Rectal smooth muscle tissue (tissue), 1 donor: ENCODE measurements around the gene PHACTR1.

Experiments used
- H3K27ac ChIP-seq: one replicate; pipeline ENCODE4 v1.7.0; 2013; ENCODE audit warnings: low read depth, low read length, inconsistent platforms
- H3K27me3 ChIP-seq: one replicate; pipeline ENCODE4 v1.7.0; 2013; ENCODE audit warnings: low read length; ENCODE audit not compliant: control insufficient read depth, insufficient read depth
- H3K36me3 ChIP-seq: one replicate; pipeline ENCODE4 v1.7.0; 2013; ENCODE audit warnings: low read length; ENCODE audit not compliant: control insufficient read depth, insufficient read depth
- H3K4me1 ChIP-seq: one replicate; pipeline ENCODE4 v1.7.0; 2013; ENCODE audit warnings: low read length; ENCODE audit not compliant: control insufficient read depth, insufficient read depth
- H3K4me3 ChIP-seq: one replicate; pipeline ENCODE4 v1.7.0; 2013; ENCODE audit warnings: low read length
- H3K9ac ChIP-seq: one replicate; pipeline ENCODE4 v1.7.0; 2013; ENCODE audit warnings: low read length

Gene PHACTR1

GRCh38 chr6:13000537-13000936, 284.0 kb downstream of the PHACTR1 start:
- no peaks in the 10 kb centered on the region for H3K4me1 ChIP-seq
- H3K27ac ChIP-seq = no peak overlapping the region
- H3K9ac ChIP-seq = no peak overlapping the region
- H3K4me3 ChIP-seq = no peak overlapping the region
- no peaks in the 10 kb centered on the region for H3K36me3 ChIP-seq
- H3K27me3 ChIP-seq = no peaks in the 10 kb centered on the region

DNA sequence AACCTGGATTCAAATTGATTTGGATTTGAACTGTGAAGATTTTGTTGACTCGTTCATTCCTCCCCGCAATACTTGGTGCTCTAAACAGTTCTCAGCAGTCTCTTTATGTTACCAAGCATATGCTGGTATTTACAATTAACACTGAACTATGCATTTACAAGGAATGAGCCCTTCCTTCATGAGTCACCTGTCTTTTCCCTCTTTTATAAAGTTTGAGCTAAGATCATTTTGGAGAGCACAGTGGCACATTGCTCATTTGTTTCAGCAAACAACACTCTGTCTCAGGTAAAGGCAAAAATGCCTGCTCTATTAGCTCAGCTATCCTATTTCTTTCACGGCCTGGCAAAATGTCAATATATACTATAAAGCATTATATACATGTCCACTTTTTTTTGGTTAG, 285.4 kb downstream of the PHACTR1 start:
- H3K9ac ChIP-seq = no peak overlapping the region
- H3K36me3 ChIP-seq = no peaks in the 10 kb centered on the region
- no peak overlapping the region for H3K27ac ChIP-seq
- no peak overlapping the region for H3K4me3 ChIP-seq
- no peaks in the 10 kb centered on the region for H3K27me3 ChIP-seq
- H3K4me1 ChIP-seq = no peaks in the 10 kb centered on the region

DNA sequence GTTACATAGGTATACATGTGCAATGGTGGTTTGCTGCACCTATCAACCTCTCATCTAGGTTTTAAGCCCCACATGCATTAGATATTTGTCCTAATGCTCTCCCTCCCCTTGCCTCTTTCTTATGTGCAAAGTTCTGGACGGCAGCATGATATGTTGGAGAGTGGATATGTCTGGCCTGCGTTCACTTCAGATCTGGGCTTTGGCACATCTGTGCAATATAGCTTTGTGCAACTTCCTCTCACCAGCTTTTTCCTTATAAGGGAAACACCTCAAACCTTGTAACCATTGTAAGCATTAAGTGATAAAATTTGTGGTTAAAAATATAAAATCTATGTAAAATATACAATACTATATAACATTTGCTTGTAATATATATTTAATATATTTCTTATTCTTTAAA, 288.0 kb downstream of the PHACTR1 start:
- no peaks in the 10 kb centered on the region for H3K27me3 ChIP-seq
- H3K4me1 ChIP-seq = no peaks in the 10 kb centered on the region
- no peaks in the 10 kb centered on the region for H3K36me3 ChIP-seq
- H3K9ac ChIP-seq = no peak overlapping the region
- no peak overlapping the region for H3K27ac ChIP-seq
- H3K4me3 ChIP-seq = no peak overlapping the region

DNA sequence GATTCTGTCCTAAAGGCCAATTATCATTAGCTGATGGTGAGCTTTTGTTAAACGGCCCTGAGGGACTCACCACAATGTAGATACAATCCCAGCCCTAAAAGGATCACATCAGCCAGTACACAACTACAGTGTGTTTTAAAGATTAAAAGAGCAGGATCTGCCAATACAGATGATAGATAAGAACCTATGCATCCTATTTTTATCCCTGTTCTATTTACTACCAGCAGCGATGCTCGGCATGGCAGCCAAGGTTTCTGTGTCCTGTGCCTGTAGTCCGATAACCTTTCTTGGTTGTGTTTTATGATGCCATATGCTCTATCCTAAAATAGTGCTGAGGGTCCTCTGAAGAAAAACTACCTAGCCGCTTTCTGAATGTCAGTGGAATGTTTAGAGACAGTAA, 289.4 kb downstream of the PHACTR1 start:
- no peak overlapping the region for H3K4me3 ChIP-seq
- H3K27ac ChIP-seq = no peak overlapping the region
- no peaks in the 10 kb centered on the region for H3K27me3 ChIP-seq
- no peaks in the 10 kb centered on the region for H3K36me3 ChIP-seq
- no peak overlapping the region for H3K9ac ChIP-seq
- H3K4me1 ChIP-seq = no peaks in the 10 kb centered on the region

- no peaks in the 10 kb centered on the region for H3K4me1 ChIP-seq
- no peaks in the 10 kb centered on the region for H3K36me3 ChIP-seq
- H3K9ac ChIP-seq = no peak overlapping the region
- no peak overlapping the region for H3K27ac ChIP-seq
- no peaks in the 10 kb centered on the region for H3K27me3 ChIP-seq
- H3K4me3 ChIP-seq = no peak overlapping the region
These were observed 290.2 kb downstream of the PHACTR1 start for GRCh38 chr6:13006578-13007300.

DNA sequence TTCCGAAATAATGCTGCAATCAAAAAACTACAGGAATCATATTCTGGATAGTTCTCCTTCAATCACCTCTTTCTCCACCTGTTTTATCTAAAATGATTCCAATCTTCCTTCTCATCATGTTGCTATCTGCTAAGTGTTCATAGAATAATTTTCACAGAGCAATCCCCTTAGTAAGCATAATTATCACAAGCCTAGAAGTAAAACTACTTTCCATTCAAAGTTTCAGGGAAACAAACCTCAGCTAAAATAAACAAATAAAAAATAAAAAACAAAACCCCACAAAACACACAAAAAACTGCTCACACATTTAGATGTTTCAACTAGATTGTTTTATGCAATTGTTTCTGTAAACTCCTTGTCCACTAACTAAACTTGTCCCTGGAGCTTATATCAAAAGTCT, 291.2 kb downstream of the PHACTR1 start:
- Histone ChIP-seq H3K36me3 (no peaks in the 10 kb centered on the region), H3K4me1 (no peaks in the 10 kb centered on the region), H3K9ac (no peak overlapping the region), H3K27me3 (no peaks in the 10 kb centered on the region), H3K27ac (no peak overlapping the region), H3K4me3 (no peak overlapping the region)

DNA sequence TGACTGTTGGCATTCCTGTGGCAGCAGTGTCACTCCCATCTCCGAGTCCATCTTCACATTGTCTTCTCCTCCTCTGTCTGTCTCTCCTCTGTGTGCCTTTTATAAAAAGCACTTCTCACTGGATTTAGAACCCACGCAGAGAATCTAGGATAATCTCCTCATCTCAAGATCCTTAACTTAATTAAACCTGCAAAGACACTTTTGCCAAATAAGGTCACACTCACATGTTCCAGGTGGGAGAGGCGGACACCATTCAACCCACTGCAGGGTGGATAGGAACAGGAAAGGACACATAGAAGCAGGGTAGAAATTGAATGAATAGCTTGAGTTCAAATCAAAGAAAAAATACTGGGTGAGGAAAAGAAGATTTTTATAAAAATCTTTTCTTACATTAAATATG, 292.5 kb downstream of the PHACTR1 start:
- Histone ChIP-seq H3K4me3 (no peak overlapping the region), H3K36me3 (no peaks in the 10 kb centered on the region), H3K4me1 (no peaks in the 10 kb centered on the region), H3K9ac (no peak overlapping the region), H3K27ac (no peak overlapping the region), H3K27me3 (peaks cover 5% of the 10 kb centered on the region)

DNA sequence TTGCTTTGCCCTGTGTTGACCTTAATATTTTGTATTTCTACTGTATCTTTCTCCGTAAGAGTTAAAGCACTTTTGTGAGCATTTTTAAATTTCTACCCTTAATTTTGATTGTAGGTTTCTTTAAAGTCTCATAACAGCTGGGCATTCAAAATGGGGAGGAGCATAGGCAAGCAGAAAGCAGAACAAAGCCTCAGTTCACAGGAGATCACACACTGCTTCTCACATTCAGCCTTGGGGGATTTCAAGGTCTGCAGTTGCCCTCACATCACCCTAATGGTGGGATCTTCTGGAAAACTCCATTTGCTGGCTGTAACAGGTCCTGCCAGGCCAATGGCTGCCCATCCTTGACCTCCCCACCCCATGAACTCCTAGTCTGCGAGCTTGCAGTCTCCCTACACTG, 292.9 kb downstream of the PHACTR1 start:
- H3K4me1 ChIP-seq = no peaks in the 10 kb centered on the region
- H3K4me3 ChIP-seq = no peak overlapping the region
- H3K27me3 ChIP-seq = peaks cover 5% of the 10 kb centered on the region
- H3K9ac ChIP-seq = no peak overlapping the region
- no peak overlapping the region for H3K27ac ChIP-seq
- H3K36me3 ChIP-seq = no peaks in the 10 kb centered on the region

DNA sequence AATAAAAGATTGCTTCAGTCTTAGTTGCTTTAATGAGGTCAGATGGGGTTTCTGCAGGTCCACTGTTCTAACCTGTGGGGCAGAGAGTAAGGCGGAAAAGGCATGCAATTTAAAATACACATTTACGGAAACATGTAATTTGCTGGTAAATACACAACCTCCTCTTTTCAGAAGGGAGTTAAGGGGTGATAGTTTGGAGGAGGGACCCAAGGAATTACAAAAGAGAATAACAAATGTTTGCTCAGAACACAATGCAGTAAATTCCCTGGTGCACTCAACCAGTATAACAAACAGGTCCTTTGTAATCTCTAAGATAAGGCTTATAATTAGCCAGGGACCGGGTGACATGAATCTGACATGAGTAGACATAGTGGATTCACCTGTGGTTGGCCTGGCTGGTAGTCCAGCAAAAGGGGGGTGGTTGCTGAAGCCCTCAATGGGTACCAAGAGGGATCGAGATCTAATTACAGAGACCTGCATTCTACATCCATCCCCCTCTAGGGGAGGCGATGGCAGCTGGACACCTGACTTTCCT, 295.1 kb downstream of the PHACTR1 start:
- H3K9ac ChIP-seq = no peak overlapping the region
- no peaks in the 10 kb centered on the region for H3K4me1 ChIP-seq
- H3K27ac ChIP-seq = no peak overlapping the region
- H3K27me3 ChIP-seq = peaks cover 5% of the 10 kb centered on the region
- no peaks in the 10 kb centered on the region for H3K36me3 ChIP-seq
- H3K4me3 ChIP-seq = no peak overlapping the region

- no peak overlapping the region for H3K9ac ChIP-seq
- H3K27ac ChIP-seq = no peak overlapping the region
- H3K27me3 ChIP-seq = peaks cover 5% of the 10 kb centered on the region
- H3K4me3 ChIP-seq = no peak overlapping the region
- no peaks in the 10 kb centered on the region for H3K36me3 ChIP-seq
- no peaks in the 10 kb centered on the region for H3K4me1 ChIP-seq
These were observed 295.7 kb downstream of the PHACTR1 start for GRCh38 chr6:13012296-13012695.

- Histone ChIP-seq H3K9ac (no peak overlapping the region), H3K27ac (no peak overlapping the region)
These were observed 296.6 kb downstream of the PHACTR1 start for GRCh38 chr6:13012977-13013680.

GRCh38 chr6:13013681-13014503, 297.3 kb downstream of the PHACTR1 start:
- no peak overlapping the region for H3K27ac ChIP-seq
- no peak overlapping the region for H3K9ac ChIP-seq
- H3K4me1 ChIP-seq = no peaks in the 10 kb centered on the region
- H3K27me3 ChIP-seq = peaks cover 5% of the 10 kb centered on the region
- no peaks in the 10 kb centered on the region for H3K36me3 ChIP-seq
- peak overlapping the region; percentile 61 for H3K4me3 ChIP-seq

More at GRCh38 chr6:13012977-13013680, 296.6 kb downstream of the PHACTR1 start:
- Histone ChIP-seq H3K36me3 (no peaks in the 10 kb centered on the region), H3K4me3 (peak overlapping the region; percentile 55), H3K27me3 (peaks cover 5% of the 10 kb centered on the region), H3K4me1 (no peaks in the 10 kb centered on the region)
